HepG2 (cell line): ENCODE results near the gene PARN. TPM values are rescaled to one million over a fixed set of nuclear protein-coding genes. Genes with fewer than 3 reads are reported as not detected.

Experiments
- KAT2B ChIP-seq: fragments of 150-350 bp; IDR thresholded peaks from 2 replicates; pipeline ENCODE4 v1.6.1; 2014; ENCODE audit warnings: low read depth, low read length, borderline replicate concordance
- MLX ChIP-seq: IDR thresholded peaks from 2 replicates; pipeline ENCODE4 v1.6.1; 2016
- NCOA5 ChIP-seq: sonication (generic); formaldehyde crosslinking; IDR thresholded peaks from 2 replicates; pipeline ENCODE4 v1.4.0; 2020; ENCODE audit warnings: missing genetic modification reagents
- NFATC3 ChIP-seq: sonication (generic); formaldehyde crosslinking; IDR thresholded peaks from 2 replicates; pipeline ENCODE4 v1.5.1; 2020; ENCODE audit warnings: mild to moderate bottlenecking, missing genetic modification reagents
- PCBP1 ChIP-seq: fragments of 200-400 bp; formaldehyde crosslinking; IDR thresholded peaks from 2 replicates; pipeline ENCODE4 v1.6.1; 2017; ENCODE audit warnings: mild to moderate bottlenecking, low read depth, low read length, borderline replicate concordance
- SIN3A ChIP-seq: IDR thresholded peaks from 2 replicates; pipeline ENCODE4 v1.6.1; 2011; ENCODE audit warnings: low read depth, mild to moderate bottlenecking, control low read depth, low read length, borderline replicate concordance
- TEF ChIP-seq: sonication (generic); formaldehyde crosslinking; IDR thresholded peaks from 2 replicates; pipeline ENCODE4 v1.5.0; 2020; ENCODE audit warnings: missing genetic modification reagents
- THAP11 ChIP-seq: IDR thresholded peaks from 2 replicates; pipeline ENCODE4 v1.6.1; 2016; ENCODE audit warnings: missing biosample characterization, missing genetic modification reagents
- ZNF337 ChIP-seq: sonication (generic); formaldehyde crosslinking; IDR thresholded peaks from 2 replicates; pipeline ENCODE4 v1.5.1; 2020; ENCODE audit warnings: missing genetic modification reagents, low read depth, mild to moderate bottlenecking, borderline replicate concordance
- ZNF33A ChIP-seq: sonication (generic); formaldehyde crosslinking; IDR thresholded peaks from 2 replicates; pipeline ENCODE4 v1.5.1; 2020; ENCODE audit warnings: missing genetic modification reagents, mild to moderate bottlenecking, moderate library complexity, borderline replicate concordance
- ZNF430 ChIP-seq: sonication (generic); formaldehyde crosslinking; IDR thresholded peaks from 2 replicates; pipeline ENCODE4 v1.9.0; 2021; ENCODE audit warnings: mild to moderate bottlenecking, missing genetic modification reagents
- ZNF607 ChIP-seq: sonication (generic); formaldehyde crosslinking; IDR thresholded peaks from 2 replicates; pipeline ENCODE4 v1.5.1; 2020; ENCODE audit warnings: missing genetic modification reagents, mild to moderate bottlenecking, borderline replicate concordance
- ZNF614 ChIP-seq: IDR thresholded peaks from 2 replicates; pipeline ENCODE4 v1.6.1; 2018; ENCODE audit warnings: missing biosample characterization, missing genetic modification reagents, inconsistent platforms, borderline replicate concordance
- ZNF713 ChIP-seq: sonication (generic); formaldehyde crosslinking; IDR thresholded peaks from 2 replicates; pipeline ENCODE4 v1.4.0; 2020; ENCODE audit warnings: mild to moderate bottlenecking, missing genetic modification reagents
- ZNF770 ChIP-seq: sonication (generic); formaldehyde crosslinking; IDR thresholded peaks from 2 replicates; pipeline ENCODE4 v1.5.0; 2020; ENCODE audit warnings: mild to moderate bottlenecking, missing genetic modification reagents
- polyA plus RNA-seq, 8 experiments: library from polyadenylated mRNA; depleted of rRNA in 3 of 8; stranded (reverse) in 7 of 8; unstranded in 1 of 8; fragments of >200 nt; fragmentation: Illumina TruSeq in 4 of 8; extraction: Trizol in 4 of 8; gene quantifications; 2 replicates each; pipeline versions ENCODE4 v1.2.1 to v1.2.3, GENCODE V29; 2011 to 2016; ENCODE audit warnings: low read depth in 4 of 8, missing spikeins in 1 of 8, mixed read lengths in 1 of 8; ENCODE audit not compliant: insufficient read depth in 1 of 8
- total RNA-seq, 5 experiments: library from RNA; depleted of rRNA; stranded (reverse); fragments of >200 nt; fragmentation: Illumina TruSeq; extraction: Trizol; gene quantifications; 2 replicates each; pipeline ENCODE4 v1.2.3, GENCODE V29; 2016; ENCODE audit warnings: low read depth in 1 of 5
- TF ChIP-seq, protein P1 (sequence below): sonication (generic); formaldehyde crosslinking; IDR thresholded peaks from 2 replicates; pipeline ENCODE4 v1.5.0; 2020; ENCODE audit warnings: mild to moderate bottlenecking, missing genetic modification reagents, borderline replicate concordance
- TF ChIP-seq, protein P2 (sequence below): sonication (generic); formaldehyde crosslinking; IDR thresholded peaks from 2 replicates; pipeline ENCODE4 v1.4.0; 2020; ENCODE audit warnings: mild to moderate bottlenecking, missing genetic modification reagents

PARN gene
- total and polyA plus RNA-seq, 2 of the 13 experiments (the other 11 are each of a cell fraction or from before 2014, with no cell fraction given): 13.3 to 47.6 TPM

- TF ChIP-seq, protein P1, sequence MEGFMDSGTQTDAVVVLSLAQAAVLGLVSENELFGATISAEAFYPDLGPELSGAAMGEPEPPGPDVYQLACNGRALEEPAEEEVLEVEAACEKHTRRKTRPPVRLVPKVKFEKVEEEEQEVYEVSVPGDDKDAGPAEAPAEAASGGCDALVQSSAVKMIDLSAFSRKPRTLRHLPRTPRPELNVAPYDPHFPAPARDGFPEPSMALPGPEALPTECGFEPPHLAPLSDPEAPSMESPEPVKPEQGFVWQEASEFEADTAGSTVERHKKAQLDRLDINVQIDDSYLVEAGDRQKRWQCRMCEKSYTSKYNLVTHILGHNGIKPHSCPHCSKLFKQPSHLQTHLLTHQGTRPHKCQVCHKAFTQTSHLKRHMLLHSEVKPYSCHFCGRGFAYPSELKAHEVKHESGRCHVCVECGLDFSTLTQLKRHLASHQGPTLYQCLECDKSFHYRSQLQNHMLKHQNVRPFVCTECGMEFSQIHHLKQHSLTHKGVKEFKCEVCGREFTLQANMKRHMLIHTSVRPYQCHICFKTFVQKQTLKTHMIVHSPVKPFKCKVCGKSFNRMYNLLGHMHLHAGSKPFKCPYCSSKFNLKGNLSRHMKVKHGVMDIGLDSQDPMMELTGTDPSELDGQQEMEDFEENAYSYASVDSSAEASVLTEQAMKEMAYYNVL: no peak
- TF ChIP-seq MLX (CRISPR knock-in tag) (no peak), NFATC3 (CRISPR knock-in tag) (no peak), ZNF770 (CRISPR knock-in tag) (peak; percentile 2), SIN3A (no peak), ZNF713 (CRISPR knock-in tag) (0 out of 2 replicates have a peak, but pooled peaks have one; percentile 51), ZNF607 (no peak), ZNF337 (CRISPR knock-in tag) (no peak), TEF (no peak), NCOA5 (CRISPR knock-in tag) (no peak), ZNF614 (CRISPR knock-in tag) (no peak), PCBP1 (no peak), ZNF430 (CRISPR knock-in tag) (no peak; the same call in 1 of the 2 replicates), KAT2B (no peak), ZNF33A (CRISPR knock-in tag) (no peak), THAP11 (CRISPR knock-in tag) (0 out of 2 replicates have a peak, but pooled peaks have one; percentile 13)
- TF ChIP-seq, protein P2, sequence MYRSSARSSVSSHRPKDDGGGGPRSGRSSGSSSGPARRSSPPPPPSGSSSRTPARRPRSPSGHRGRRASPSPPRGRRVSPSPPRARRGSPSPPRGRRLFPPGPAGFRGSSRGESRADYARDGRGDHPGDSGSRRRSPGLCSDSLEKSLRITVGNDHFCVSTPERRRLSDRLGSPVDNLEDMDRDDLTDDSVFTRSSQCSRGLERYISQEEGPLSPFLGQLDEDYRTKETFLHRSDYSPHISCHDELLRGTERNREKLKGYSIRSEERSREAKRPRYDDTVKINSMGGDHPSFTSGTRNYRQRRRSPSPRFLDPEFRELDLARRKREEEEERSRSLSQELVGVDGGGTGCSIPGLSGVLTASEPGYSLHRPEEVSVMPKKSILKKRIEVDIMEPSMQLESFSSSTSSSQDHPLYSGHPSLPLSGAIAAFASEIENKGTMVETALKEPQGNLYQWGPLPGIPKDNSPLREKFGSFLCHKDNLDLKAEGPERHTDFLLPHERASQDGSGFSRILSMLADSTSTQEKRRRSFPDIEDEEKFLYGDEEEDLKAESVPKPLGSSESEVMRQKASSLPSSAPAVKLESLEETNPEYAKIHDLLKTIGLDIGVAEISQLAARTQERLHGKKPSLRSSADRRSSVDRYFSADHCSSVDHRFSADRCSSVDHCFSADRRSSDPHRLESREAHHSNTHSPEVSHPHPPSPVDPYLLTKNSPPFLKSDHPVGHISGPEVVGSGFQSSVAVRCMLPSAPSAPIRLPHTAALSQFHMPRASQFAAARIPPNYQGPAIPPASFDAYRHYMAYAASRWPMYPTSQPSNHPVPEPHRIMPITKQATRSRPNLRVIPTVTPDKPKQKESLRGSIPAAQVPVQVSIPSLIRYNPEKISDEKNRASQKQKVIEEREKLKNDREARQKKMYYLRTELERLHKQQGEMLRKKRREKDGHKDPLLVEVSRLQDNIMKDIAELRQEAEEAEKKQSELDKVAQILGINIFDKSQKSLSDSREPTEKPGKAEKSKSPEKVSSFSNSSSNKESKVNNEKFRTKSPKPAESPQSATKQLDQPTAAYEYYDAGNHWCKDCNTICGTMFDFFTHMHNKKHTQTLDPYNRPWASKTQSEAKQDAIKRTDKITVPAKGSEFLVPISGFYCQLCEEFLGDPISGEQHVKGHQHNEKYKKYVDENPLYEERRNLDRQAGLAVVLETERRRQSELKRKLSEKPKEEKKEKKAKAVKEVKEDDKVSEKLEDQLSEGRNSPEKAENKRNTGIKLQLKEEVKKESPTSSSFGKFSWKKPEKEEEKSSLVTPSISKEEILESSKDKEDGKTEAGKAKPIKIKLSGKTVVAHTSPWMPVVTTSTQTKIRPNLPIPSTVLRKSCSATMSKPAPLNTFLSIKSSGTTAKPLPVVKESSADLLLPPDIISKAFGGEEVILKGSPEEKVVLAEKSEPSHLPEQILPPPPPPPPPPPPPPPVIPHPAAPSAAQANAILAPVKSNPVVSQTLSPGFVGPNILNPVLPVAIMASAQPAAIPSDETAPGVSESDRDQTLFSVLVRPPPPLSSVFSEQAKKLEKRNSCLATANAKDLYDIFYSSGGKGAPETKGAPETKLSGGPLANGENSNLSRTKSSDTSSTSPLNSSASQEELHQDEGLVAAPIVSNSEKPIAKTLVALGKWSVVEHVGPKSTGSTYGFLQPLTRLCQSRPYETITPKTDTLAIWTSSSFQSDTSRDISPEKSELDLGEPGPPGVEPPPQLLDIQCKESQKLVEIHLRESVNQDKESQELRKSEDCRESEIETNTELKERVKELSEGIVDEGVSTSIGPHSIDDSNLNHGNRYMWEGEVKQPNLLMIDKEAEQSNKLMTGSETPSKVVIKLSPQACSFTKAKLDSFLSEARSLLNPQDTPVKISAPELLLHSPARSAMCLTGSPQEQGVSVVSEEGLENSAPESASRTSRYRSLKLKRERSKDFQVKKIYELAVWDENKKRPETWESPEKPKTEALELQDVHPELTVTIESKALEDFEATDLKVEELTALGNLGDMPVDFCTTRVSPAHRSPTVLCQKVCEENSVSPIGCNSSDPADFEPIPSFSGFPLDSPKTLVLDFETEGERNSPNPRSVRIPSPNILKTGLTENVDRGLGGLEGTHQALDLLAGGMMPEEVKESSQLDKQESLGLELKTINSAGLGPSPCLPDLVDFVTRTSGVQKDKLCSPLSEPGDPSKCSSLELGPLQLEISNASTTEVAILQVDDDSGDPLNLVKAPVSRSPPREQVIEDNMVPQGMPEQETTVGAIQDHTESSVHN (CRISPR knock-in tag): no peak
These were observed 118.3 kb downstream of the PARN start (continued) for GRCh38 chr16:14511800-14512135.
